Measurements from ENCODE around the gene MYO16. TPM values are rescaled to one million over a fixed set of nuclear protein-coding genes. Genes with fewer than 3 reads are reported as not detected.

Gene MYO16
- total RNA-seq, 2 experiments from 2014 or later = not detected

DNA sequence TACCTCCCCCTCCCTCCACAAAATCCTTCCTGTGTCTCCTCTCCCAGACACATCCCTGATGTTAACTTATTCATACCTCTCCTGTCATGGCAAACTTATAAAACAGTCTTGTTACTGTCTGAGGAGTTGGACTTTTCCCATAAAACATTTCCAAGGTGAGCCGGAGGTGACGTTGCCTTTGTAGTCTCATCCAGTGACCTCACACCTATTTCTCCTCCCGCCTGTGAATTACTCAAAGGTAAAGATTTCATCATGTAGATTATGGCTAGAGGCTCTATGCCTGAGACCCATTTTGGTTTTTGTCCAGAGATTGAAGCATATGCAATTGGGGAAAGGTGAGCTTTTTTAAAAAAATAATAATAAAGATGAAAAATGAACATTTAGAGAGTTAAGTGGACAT, 529.0 kb downstream of the MYO16 start:
- ChIA-PET POLR2A (no interaction called here), CTCF (no interaction called here)

- ChIA-PET POLR2A (no interaction called here), CTCF (no interaction called here)
Observed at GRCh38 chr13:109159650-109160309, 530.4 kb downstream of the MYO16 start.

DNA sequence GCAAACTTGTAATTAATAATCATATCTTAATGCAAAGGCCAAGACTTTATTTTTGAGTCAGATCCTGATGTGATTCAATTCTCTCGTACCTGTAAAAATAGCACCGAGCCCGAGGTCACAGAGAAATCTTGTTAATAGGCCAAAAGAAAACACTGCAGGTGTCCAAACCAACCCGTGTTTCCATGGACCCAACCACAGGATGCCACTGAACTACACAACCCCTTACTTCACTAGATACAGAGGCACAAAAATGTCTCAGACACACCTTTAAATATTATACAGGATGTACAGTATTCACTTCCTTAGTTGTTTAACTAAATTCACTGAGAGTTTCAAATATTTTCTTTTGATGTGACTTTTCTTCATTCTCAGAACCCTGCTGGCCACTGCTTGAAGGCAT, 530.9 kb downstream of the MYO16 start:
- ChIA-PET CTCF (no interaction called here), POLR2A (no interaction called here)

DNA sequence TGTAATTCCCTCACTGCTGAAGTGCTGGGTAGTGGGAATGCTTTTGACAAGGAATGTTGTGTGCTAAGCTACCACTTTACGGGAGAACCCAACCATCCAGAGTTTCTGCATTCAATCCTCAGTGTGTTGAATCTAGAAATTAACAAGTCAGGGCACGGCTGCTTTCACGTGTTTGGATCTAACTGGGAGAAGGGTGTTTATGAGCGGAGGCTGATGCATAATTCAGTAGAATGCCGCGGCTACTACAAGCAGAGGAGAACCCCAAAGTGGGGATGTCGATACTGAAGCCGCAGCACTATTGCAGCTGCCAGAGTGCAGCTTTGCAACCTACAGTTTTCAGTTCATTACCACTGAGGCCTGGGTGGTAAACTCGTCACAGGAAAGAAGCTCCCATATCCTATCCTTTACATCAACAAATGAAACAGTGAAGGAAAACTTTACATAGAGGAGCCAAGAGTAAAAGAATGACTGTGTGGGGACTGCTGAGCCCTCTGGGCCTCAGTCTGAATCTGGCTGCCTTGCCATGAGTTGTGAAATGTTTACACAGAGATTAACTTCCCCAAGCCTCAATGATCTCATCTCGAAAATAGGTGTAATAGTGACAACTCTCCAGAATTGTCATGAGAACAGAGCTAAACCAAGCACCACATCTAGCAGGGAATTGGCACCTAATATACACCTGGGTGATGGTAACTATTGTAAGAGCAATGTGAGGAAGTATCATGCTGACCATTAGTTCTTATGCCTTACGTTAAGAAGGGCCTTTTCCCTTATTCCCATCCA, 531.7 kb downstream of the MYO16 start:
- ChIA-PET POLR2A (no interaction called here), CTCF (no interaction called here)

- CTCF ChIA-PET = no interaction called here
Observed at GRCh38 chr13:109162248-109163036, 533.0 kb downstream of the MYO16 start.

DNA sequence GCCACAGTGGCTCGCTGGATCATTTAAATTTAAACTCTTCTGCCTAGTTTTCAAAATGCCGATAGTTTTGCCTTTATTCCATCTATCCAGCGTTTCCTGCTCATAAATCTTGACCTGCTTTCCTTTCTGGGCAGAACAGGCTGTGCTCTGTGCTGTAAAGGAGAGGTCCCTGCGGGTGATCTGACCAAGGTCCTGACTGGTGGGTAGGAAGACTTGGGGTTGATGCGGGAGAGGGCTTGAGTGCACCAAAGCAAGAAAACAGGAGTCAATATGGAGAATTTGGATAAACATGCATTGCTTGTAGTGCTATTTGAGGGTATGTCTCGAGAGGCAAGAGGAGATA, 533.6 kb downstream of the MYO16 start:
- CTCF ChIA-PET = no interaction called here
- POLR2A ChIA-PET = no interaction called here

More at GRCh38 chr13:109162248-109163036, 533.0 kb downstream of the MYO16 start:
- POLR2A ChIA-PET = no interaction called here

DNA sequence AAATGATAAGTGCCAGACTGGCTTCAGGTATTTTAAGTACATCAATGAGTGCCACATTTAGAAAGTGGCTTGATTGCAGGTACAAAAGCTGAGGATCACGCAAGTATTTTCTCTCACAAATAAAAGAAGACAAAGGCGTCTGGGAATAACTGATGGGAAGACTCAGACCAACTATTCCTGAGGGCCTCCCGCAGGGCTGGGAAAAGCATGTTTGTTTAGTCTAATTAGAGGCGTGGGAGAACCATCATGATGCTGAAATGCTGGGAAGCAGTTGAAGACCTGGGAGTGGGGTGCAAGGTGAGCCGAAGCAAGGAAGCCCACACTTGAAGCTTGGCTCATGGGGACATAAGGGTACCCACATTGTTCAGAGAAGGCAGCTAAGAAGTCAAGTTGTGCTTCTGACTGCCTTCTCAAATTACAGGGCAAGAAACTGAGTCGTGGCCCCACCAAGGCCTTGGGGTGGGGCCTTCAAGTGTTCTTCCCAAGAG, 536.0 kb downstream of the MYO16 start:
- ChIA-PET CTCF (no interaction called here), POLR2A (no interaction called here)

- POLR2A ChIA-PET = no interaction called here
- CTCF ChIA-PET = no interaction called here
Observed at GRCh38 chr13:109166804-109167203, 537.4 kb downstream of the MYO16 start.

- POLR2A ChIA-PET = no interaction called here
- CTCF ChIA-PET = no interaction called here
Observed at GRCh38 chr13:109172136-109172535, 542.7 kb downstream of the MYO16 start.

GRCh38 chr13:109175666-109176065, 546.3 kb downstream of the MYO16 start:
- POLR2A ChIA-PET = no interaction called here
- CTCF ChIA-PET = no interaction called here

- POLR2A ChIA-PET = no interaction called here
Observed at GRCh38 chr13:109180905-109181425, 551.6 kb downstream of the MYO16 start.

GRCh38 chr13:109182777-109183465, 553.5 kb downstream of the MYO16 start:
- POLR2A ChIA-PET = no interaction called here
- CTCF ChIA-PET = no interaction called here

More at GRCh38 chr13:109180905-109181425, 551.6 kb downstream of the MYO16 start:
- CTCF ChIA-PET = no interaction called here

DNA sequence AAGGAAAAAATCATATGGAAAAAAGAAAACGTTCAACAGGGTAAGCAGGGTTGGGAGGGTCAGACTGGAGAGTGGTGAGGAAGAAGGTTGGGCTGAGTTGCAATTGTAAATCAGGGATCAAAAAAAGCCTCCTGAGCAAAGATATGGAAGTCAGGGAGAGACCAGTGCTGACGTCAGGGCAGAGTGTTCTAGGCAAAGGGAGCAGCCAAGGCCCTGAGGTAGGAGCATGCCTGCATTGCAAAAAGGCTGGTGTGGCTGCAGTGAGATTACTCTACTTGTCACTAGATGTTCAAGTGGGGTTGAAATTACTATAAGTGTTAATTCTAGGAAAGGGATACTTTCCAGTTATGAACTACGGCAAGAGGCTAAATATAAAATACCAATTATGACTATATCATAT, 562.0 kb downstream of the MYO16 start:
- ChIA-PET CTCF (no interaction called here), POLR2A (no interaction called here)

- POLR2A ChIA-PET = no interaction called here
- CTCF ChIA-PET = no interaction called here
Observed at GRCh38 chr13:109192306-109192705, 562.9 kb downstream of the MYO16 start.

DNA sequence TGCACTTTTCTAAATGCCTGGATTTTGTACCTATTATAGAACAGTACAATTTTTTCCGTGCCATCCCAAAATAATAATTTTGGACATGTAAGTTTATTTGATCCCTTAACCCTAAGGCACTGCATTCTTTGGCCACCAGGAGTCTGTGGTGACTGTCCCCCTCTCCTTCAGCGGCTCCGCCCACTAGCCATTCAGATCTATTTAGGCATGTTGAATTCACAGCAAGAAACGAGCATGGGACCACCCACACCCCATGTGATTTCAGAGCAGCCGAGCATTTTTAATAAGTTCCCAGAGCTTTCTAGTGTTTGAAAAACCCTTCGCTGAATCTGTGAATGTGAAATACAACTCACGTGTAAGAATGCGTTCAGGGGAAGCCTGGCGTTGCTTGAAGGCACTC, 567.5 kb downstream of the MYO16 start:
- CTCF ChIA-PET = no interaction called here

DNA sequence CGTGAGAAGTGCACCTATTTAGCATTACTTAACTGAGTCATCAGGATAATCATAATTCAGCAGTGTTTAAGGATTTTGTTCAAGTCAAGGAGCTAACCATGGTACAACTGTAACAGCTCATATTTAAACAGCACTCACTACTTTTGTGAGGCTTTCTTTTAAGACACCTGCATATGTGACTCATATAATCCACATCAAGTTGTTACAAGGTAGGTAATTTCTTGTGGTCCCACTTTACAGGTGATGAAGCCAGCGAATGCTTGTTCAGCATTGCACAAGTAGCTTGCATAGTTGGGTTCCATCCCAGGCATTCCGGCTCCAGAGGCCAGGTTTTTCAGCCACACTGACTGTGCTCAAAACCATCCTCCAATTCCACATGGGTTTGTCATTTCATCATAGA, 569.2 kb downstream of the MYO16 start:
- CTCF ChIA-PET = no interaction called here
- POLR2A ChIA-PET = interaction anchor here (0.6 kb wide), 1 partner anchor 18 kb away, joined by 4 read pairs; no protein-coding TSS in a partner anchor

More for the DNA sequence above, 567.5 kb downstream of the MYO16 start:
- POLR2A ChIA-PET = no interaction called here

DNA sequence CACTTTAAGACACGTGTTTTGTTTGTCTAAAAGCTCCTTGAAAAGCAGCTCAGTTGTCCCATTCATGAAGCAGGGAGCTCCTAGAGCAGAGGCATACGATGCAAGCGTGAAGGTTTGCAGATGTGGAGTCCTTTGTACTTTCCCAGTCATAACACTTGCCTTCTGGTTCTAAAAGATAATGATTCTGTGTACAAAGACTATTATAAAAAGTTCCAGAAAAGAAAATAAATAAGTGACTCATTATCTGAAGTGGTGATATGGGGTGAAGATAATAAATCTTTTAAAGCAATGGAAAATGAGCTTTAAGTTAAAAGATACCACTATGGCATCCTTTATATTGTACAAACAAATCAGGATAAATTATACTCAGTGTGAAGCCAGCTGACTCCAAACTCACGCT, 569.9 kb downstream of the MYO16 start:
- ChIA-PET POLR2A (no interaction called here), CTCF (no interaction called here)

DNA sequence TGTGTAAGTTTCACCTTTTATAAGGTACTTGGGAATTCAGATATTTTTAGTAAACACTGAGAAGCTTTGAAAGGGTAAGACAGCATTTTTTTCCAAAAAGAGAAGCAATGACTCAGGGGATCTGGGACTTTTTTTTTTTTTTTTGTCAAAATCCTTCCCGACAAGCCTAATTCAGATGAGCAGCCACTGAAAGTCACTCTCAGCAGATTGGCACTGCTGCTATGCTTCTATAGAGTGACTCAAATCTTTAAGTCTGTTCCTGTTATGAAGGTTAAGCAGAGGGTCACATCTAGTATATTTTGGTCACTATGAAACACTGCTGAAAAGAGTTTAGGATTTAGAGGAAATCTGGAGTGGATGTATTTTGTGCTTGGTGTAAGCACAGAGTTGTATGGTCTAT, 571.1 kb downstream of the MYO16 start:
- CTCF ChIA-PET = interaction anchor here (0.7 kb wide), 1 partner anchor 696 kb away, joined by 4 read pairs; no protein-coding TSS in a partner anchor
- POLR2A ChIA-PET = no interaction called here

GRCh38 chr13:109203587-109203986, 574.2 kb downstream of the MYO16 start:
- ChIA-PET POLR2A (no interaction called here), CTCF (no interaction called here)

DNA sequence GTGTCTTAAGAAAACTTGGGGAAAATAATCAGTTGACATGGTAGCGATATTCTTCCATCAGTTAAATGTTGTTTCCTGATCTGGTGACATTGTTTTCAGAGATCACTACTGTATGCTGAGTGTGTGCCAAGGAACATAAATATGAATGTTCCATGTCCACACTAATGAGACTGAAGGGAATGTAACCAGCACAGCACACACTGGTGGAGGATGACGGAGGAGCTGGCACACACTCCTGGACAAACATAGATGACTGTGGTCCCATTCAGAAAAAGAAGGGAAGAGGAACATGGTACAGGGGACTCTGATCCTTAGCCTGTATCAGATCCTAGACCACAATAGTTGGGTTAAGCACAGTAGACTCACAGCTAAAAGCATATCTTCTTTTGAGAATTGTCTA, 574.8 kb downstream of the MYO16 start:
- ChIA-PET CTCF (no interaction called here), POLR2A (no interaction called here)

Measured in activated CD8-positive, alpha-beta memory T cell treated with anti-CD3 and anti-CD28 coated beads for 36 hours (primary cell).